LoVo (cell line): ENCODE measurements around the gene C16orf90.

Experiments used
- DNase-seq: peaks from one replicate; pipeline ENCODE4 v3.0.0-alpha.2; 2016; ENCODE audit warnings: low spot score

The C16orf90 gene

GRCh38 chr16:3495176-3495575 lies at the start of gene C16orf90:
TSS of gene C16orf90 (minus strand) at chr16:3495489. CDS start at chr16:3495421, 68 bp downstream.
- no peak for DNase-seq

GRCh38 chr16:3542601-3543373 lies 47.5 kb upstream of the C16orf90 start:
- no peak for DNase-seq

- DNase-seq: no peak
These were observed 46.4 kb upstream of the C16orf90 start for GRCh38 chr16:3541527-3542155.

- no peak for DNase-seq
These were observed 42.9 kb upstream of the C16orf90 start for GRCh38 chr16:3538222-3538621.

GRCh38 chr16:3536851-3537250 lies 41.6 kb upstream of the C16orf90 start:
- no peak for DNase-seq

- no peak for DNase-seq
These were observed 41.0 kb upstream of the C16orf90 start for GRCh38 chr16:3536271-3536731.

GRCh38 chr16:3534126-3534525 lies 38.8 kb upstream of the C16orf90 start:
- no peak for DNase-seq

GRCh38 chr16:3532741-3533140 lies 37.5 kb upstream of the C16orf90 start:
- no peak for DNase-seq

- DNase-seq: no peak
These were observed 35.2 kb upstream of the C16orf90 start for GRCh38 chr16:3530371-3530914.

- DNase-seq: no peak
These were observed 33.9 kb upstream of the C16orf90 start for GRCh38 chr16:3529175-3529574.

- DNase-seq: no peak
These were observed 33.1 kb upstream of the C16orf90 start for GRCh38 chr16:3528406-3528805.

- DNase-seq: peak; percentile 8
These were observed 32.0 kb upstream of the C16orf90 start for GRCh38 chr16:3527216-3527829.

GRCh38 chr16:3525951-3526350 lies 30.7 kb upstream of the C16orf90 start:
- DNase-seq: no peak

- DNase-seq: no peak
These were observed 28.0 kb upstream of the C16orf90 start for GRCh38 chr16:3523281-3523680.

- DNase-seq: no peak
These were observed 25.6 kb upstream of the C16orf90 start for GRCh38 chr16:3520841-3521240.

GRCh38 chr16:3520413-3520812 lies 25.1 kb upstream of the C16orf90 start:
- no peak for DNase-seq

- DNase-seq: no peak
These were observed 24.3 kb upstream of the C16orf90 start for GRCh38 chr16:3519581-3519980.

- DNase-seq: no peak
These were observed 23.7 kb upstream of the C16orf90 start for GRCh38 chr16:3518986-3519348.

- no peak for DNase-seq
These were observed 23.1 kb upstream of the C16orf90 start for GRCh38 chr16:3518292-3518985.

- no peak for DNase-seq
These were observed 20.6 kb upstream of the C16orf90 start for GRCh38 chr16:3515897-3516296.

GRCh38 chr16:3514621-3515020 lies 19.3 kb upstream of the C16orf90 start:
- no peak for DNase-seq

- no peak for DNase-seq
These were observed 18.7 kb upstream of the C16orf90 start for GRCh38 chr16:3513892-3514583.
